ENCODE data around the gene PSMD9. TPM values are rescaled to one million over a fixed set of nuclear protein-coding genes. Genes with fewer than 3 reads are reported as not detected.
A peak's percentile ranks its signal among the peaks of the same experiment; 100 is the strongest.

PSMD9 gene
- total and polyA plus RNA-seq, 10 of the 15 experiments (the other 5 are each of a cell fraction or from before 2014, with no cell fraction given), result 14.6 to 152 (median 58.1) TPM

DNA sequence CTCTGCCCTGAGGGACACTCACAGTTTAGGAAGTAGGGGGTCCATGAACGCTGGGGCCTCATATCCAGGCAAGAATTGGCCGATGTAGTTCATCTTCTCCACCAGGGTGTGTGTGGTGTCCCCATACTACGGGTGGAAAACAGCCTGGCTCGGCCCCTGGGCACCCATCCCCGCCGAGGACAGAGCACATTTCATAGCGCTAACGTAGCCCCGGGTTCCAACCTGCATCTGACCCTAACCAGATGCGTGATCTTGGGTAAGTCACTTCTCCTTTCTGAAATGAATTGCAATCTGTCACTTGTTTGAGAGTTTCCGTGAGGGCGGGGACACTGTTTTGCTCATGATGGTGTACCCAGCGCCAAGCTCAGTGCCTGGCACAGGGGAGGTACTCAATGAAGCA is 38.9 kb upstream of the PSMD9 start:
- WGBS (ENCODE audit: insufficient coverage, insufficient replicate concordance, low lambda C conversion rate, missing lambda C conversion rate), result 54% methylated on average over 13 of the region's 13 CpGs
- ChIA-PET RAD21 (ENCODE audit: unreplicated experiment) (no interaction called here), CTCF (interaction anchor here (1.4 kb wide), 1 partner anchor 12 kb away, joined by 4 read pairs; no protein-coding TSS in a partner anchor), SMC1A (ENCODE audit: uncharacterized antibody, unreplicated experiment) (no interaction called here), POLR2A (no interaction called here)
- Histone ChIP-seq H3K79me2 (ENCODE audit: control insufficient read depth, insufficient read depth, low read length) (no peaks in the 10 kb centered on the region), H3K36me3 (ENCODE audit: control insufficient read depth in 2 of 2, insufficient read depth in 2 of 2, low read length in 1 of 2) (no peaks in the 10 kb centered on the region), H4K20me1 (ENCODE audit: control insufficient read depth, insufficient read depth) (no peaks in the 10 kb centered on the region), H3K9ac (ENCODE audit: control insufficient read depth, insufficient read depth, low read length) (no peak overlapping the region), H3K4me2 (ENCODE audit: control insufficient read depth, insufficient read depth) (no peak overlapping the region), H3K9me3 (replicated peaks; ENCODE audit: control insufficient read depth, insufficient read depth, low read length) (no peaks in the 10 kb centered on the region), H2AFZ (ENCODE audit: control insufficient read depth, low read depth, low read length) (no peak overlapping the region), H3K4me1 (ENCODE audit: control insufficient read depth, insufficient read depth, low read length) (no peaks in the 10 kb centered on the region), H3K27ac (ENCODE audit: control insufficient read depth, insufficient read depth) (no peak overlapping the region), H3K27me3 (replicated peaks in 1 of 2; ENCODE audit: control insufficient read depth in 2 of 2, insufficient read depth in 2 of 2, low read length in 1 of 2) (no peaks in the 10 kb centered on the region), H3K4me3 (no peak overlapping the region)
- BruUV-seq (replicated peaks), result no TSS peak
- TF ChIP-seq TCF3 (IDR thresholded peaks at IDR 0.05; ENCODE audit: borderline replicate concordance, insufficient read depth, low read depth, low read length) (no peak), NFYB (IDR thresholded peaks at IDR 0.05; ENCODE audit: insufficient read depth, low read depth, low read length) (no peak), SPI1 (IDR thresholded peaks at IDR 0.05; ENCODE audit: borderline replicate concordance, insufficient read depth, low read depth, low read length) (peak; percentile 73; the same call in 1 of the 2 replicates), RUNX3 (IDR thresholded peaks at IDR 0.05; ENCODE audit: low read length) (no peak), FOS (IDR thresholded peaks at IDR 0.05; ENCODE audit: borderline replicate concordance, extremely low read depth, insufficient read length) (no peak), DPF2 (IDR thresholded peaks at IDR 0.05) (no peak), TCF12 (IDR thresholded peaks at IDR 0.05; ENCODE audit: low read depth, low read length) (no peak), CEBPB (IDR thresholded peaks at IDR 0.05; ENCODE audit: borderline replicate concordance in 1 of 2, low read depth in 2 of 2, low read length in 2 of 2) (no peak)
- TF ChIP-seq, protein P1, sequence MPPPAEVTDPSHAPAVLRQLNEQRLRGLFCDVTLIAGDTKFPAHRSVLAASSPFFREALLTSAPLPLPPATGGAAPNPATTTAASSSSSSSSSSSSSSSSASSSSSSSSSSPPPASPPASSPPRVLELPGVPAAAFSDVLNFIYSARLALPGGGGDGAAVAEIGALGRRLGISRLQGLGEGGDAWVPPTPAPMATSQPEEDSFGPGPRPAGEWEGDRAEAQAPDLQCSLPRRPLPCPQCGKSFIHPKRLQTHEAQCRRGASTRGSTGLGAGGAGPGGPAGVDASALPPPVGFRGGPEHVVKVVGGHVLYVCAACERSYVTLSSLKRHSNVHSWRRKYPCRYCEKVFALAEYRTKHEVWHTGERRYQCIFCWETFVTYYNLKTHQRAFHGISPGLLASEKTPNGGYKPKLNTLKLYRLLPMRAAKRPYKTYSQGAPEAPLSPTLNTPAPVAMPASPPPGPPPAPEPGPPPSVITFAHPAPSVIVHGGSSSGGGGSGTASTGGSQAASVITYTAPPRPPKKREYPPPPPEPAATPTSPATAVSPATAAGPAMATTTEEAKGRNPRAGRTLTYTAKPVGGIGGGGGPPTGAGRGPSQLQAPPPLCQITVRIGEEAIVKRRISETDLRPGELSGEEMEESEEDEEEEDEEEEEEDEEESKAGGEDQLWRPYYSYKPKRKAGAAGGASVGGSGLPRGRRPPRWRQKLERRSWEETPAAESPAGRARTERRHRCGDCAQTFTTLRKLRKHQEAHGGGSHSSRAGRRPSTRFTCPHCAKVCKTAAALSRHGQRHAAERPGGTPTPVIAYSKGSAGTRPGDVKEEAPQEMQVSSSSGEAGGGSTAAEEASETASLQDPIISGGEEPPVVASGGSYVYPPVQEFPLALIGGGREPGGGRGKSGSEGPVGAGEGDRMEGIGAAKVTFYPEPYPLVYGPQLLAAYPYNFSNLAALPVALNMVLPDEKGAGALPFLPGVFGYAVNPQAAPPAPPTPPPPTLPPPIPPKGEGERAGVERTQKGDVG (CRISPR knock-in tag; IDR thresholded peaks at IDR 0.05), result no peak
- TF ChIP-seq, protein P2, sequence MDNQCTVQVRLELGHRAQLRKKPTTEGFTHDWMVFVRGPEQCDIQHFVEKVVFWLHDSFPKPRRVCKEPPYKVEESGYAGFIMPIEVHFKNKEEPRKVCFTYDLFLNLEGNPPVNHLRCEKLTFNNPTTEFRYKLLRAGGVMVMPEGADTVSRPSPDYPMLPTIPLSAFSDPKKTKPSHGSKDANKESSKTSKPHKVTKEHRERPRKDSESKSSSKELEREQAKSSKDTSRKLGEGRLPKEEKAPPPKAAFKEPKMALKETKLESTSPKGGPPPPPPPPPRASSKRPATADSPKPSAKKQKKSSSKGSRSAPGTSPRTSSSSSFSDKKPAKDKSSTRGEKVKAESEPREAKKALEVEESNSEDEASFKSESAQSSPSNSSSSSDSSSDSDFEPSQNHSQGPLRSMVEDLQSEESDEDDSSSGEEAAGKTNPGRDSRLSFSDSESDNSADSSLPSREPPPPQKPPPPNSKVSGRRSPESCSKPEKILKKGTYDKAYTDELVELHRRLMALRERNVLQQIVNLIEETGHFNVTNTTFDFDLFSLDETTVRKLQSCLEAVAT (IDR thresholded peaks at IDR 0.05), result no peak
- TF ChIP-seq, protein P3, sequence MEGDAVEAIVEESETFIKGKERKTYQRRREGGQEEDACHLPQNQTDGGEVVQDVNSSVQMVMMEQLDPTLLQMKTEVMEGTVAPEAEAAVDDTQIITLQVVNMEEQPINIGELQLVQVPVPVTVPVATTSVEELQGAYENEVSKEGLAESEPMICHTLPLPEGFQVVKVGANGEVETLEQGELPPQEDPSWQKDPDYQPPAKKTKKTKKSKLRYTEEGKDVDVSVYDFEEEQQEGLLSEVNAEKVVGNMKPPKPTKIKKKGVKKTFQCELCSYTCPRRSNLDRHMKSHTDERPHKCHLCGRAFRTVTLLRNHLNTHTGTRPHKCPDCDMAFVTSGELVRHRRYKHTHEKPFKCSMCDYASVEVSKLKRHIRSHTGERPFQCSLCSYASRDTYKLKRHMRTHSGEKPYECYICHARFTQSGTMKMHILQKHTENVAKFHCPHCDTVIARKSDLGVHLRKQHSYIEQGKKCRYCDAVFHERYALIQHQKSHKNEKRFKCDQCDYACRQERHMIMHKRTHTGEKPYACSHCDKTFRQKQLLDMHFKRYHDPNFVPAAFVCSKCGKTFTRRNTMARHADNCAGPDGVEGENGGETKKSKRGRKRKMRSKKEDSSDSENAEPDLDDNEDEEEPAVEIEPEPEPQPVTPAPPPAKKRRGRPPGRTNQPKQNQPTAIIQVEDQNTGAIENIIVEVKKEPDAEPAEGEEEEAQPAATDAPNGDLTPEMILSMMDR (IDR thresholded peaks at IDR 0.05 in 2 of 3, conservative IDR thresholded peaks at IDR 0.05 in 1 of 3; ENCODE audit: control insufficient read depth in 2 of 3, extremely low read depth in 1 of 3, insufficient read depth in 1 of 3, low read depth in 3 of 3, low read length in 3 of 3), result 0 out of 6 replicates have a peak, but pooled peaks of 1 of the 3 experiments have one; percentile 5
- TF ChIP-seq, protein P4, sequence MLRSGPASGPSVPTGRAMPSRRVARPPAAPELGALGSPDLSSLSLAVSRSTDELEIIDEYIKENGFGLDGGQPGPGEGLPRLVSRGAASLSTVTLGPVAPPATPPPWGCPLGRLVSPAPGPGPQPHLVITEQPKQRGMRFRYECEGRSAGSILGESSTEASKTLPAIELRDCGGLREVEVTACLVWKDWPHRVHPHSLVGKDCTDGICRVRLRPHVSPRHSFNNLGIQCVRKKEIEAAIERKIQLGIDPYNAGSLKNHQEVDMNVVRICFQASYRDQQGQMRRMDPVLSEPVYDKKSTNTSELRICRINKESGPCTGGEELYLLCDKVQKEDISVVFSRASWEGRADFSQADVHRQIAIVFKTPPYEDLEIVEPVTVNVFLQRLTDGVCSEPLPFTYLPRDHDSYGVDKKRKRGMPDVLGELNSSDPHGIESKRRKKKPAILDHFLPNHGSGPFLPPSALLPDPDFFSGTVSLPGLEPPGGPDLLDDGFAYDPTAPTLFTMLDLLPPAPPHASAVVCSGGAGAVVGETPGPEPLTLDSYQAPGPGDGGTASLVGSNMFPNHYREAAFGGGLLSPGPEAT (IDR thresholded peaks at IDR 0.05; ENCODE audit: low read depth), result no peak
- TF ChIP-seq, protein P5, sequence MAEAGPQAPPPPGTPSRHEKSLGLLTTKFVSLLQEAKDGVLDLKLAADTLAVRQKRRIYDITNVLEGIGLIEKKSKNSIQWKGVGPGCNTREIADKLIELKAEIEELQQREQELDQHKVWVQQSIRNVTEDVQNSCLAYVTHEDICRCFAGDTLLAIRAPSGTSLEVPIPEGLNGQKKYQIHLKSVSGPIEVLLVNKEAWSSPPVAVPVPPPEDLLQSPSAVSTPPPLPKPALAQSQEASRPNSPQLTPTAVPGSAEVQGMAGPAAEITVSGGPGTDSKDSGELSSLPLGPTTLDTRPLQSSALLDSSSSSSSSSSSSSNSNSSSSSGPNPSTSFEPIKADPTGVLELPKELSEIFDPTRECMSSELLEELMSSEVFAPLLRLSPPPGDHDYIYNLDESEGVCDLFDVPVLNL (IDR thresholded peaks at IDR 0.05; ENCODE audit: low read depth, low read length), result no peak
- ATAC-seq (peak; percentile 43), DNase-seq (ENCODE audit: low read depth, low spot score) (no peak), FAIRE-seq (no peak)
- intact Hi-C loops (cut with micrococcal nuclease; ENCODE audit: unreplicated experiment) (no loop called here), in situ Hi-C loops (cut with MboI) (no loop called here)

Measured in GM12878 (cell line).